H9 (cell line): ENCODE results near the gene TMEM266. TPM values are rescaled to one million over a fixed set of nuclear protein-coding genes. Genes with fewer than 3 reads are reported as not detected.

ENCODE experiments used
- DNase-seq: peaks from one replicate; pipeline ENCODE4 v3.0.0-alpha.2; 2017
- H2AFZ ChIP-seq: one replicate; pipeline ENCODE4 v1.6.1; 2013; ENCODE audit warnings: mild to moderate bottlenecking, low read length, control low read depth, moderate library complexity
- H2AK5ac ChIP-seq: 2 replicates; pipeline ENCODE4 v1.6.1; 2013; ENCODE audit warnings: low read length, control low read depth, mixed read lengths; ENCODE audit not compliant: insufficient read length
- H2BK120ac ChIP-seq: one replicate; pipeline ENCODE4 v1.6.1; 2013; ENCODE audit warnings: low read depth, mild to moderate bottlenecking, low read length, control low read depth, inconsistent platforms; ENCODE audit not compliant: poor library complexity, severe bottlenecking
- H2BK12ac ChIP-seq: 2 replicates; pipeline ENCODE4 v1.6.1; 2013; ENCODE audit warnings: low read length, control low read depth, mixed read lengths, low read depth; ENCODE audit not compliant: insufficient read length
- H2BK15ac ChIP-seq: 2 replicates; pipeline ENCODE4 v1.6.1; 2013; ENCODE audit warnings: low read depth, low read length, control low read depth
- H2BK20ac ChIP-seq: one replicate; pipeline ENCODE4 v1.6.1; 2013; ENCODE audit warnings: low read depth, mild to moderate bottlenecking, low read length, control low read depth, inconsistent platforms; ENCODE audit not compliant: poor library complexity, severe bottlenecking
- H2BK5ac ChIP-seq: 2 replicates; pipeline ENCODE4 v1.6.1; 2013; ENCODE audit warnings: low read length, control low read depth, mixed read lengths; ENCODE audit not compliant: insufficient read length
- H3K14ac ChIP-seq: 2 replicates; pipeline ENCODE4 v1.6.1; 2013; ENCODE audit warnings: low read length, control low read depth; ENCODE audit not compliant: insufficient read depth
- H3K18ac ChIP-seq: 2 replicates; pipeline ENCODE4 v1.6.1; 2013; ENCODE audit warnings: low read depth, mild to moderate bottlenecking, mixed read lengths, low read length, control low read depth; ENCODE audit not compliant: insufficient read length
- H3K23ac ChIP-seq: 2 replicates; pipeline ENCODE4 v1.6.1; 2013; ENCODE audit warnings: low read length, control low read depth, mixed read lengths, low read depth; ENCODE audit not compliant: insufficient read length
- H3K23me2 ChIP-seq: 2 replicates; pipeline ENCODE4 v1.6.1; 2013; ENCODE audit warnings: low read depth, mild to moderate bottlenecking, mixed read lengths, low read length, control low read depth; ENCODE audit not compliant: insufficient read length, poor library complexity, severe bottlenecking
- H3K27ac ChIP-seq: 2 replicates; pipeline ENCODE4 v1.5.1; 2013; ENCODE audit warnings: low read length, control low read depth, mixed read lengths, low read depth; ENCODE audit not compliant: insufficient read length
- H3K27me3 ChIP-seq: 2 replicates; pipeline ENCODE4 v1.6.1; 2013; ENCODE audit warnings: low read length, control low read depth, inconsistent platforms; ENCODE audit not compliant: insufficient read depth
- H3K4ac ChIP-seq: 2 replicates; pipeline ENCODE4 v1.6.1; 2013; ENCODE audit warnings: low read depth, mild to moderate bottlenecking, control low read depth, inconsistent platforms, low read length, moderate library complexity
- H3K4me1 ChIP-seq: 2 replicates; pipeline ENCODE4 v1.6.1; 2013; ENCODE audit warnings: low read length, control low read depth, inconsistent platforms; ENCODE audit not compliant: insufficient read depth
- H3K4me2 ChIP-seq: 2 replicates; pipeline ENCODE4 v1.6.1; 2013; ENCODE audit warnings: low read length, control low read depth, mixed read lengths; ENCODE audit not compliant: insufficient read length, insufficient read depth
- H3K56ac ChIP-seq: 2 replicates; pipeline ENCODE4 v1.6.1; 2013; ENCODE audit warnings: low read depth, mild to moderate bottlenecking, mixed read lengths, low read length, control low read depth; ENCODE audit not compliant: insufficient read length
- H3K79me1 ChIP-seq: 2 replicates; pipeline ENCODE4 v1.6.1; 2013; ENCODE audit warnings: low read depth, mild to moderate bottlenecking, moderate library complexity, low read length, control low read depth, inconsistent platforms; ENCODE audit not compliant: insufficient read depth, poor library complexity, severe bottlenecking
- H3K79me2 ChIP-seq: 2 replicates; pipeline ENCODE4 v1.6.1; 2013; ENCODE audit warnings: low read length, control low read depth, inconsistent platforms; ENCODE audit not compliant: insufficient read depth
- H3K9ac ChIP-seq: 2 replicates; pipeline ENCODE4 v1.6.1; 2013; ENCODE audit warnings: low read length, control low read depth, mixed read lengths; ENCODE audit not compliant: insufficient read length; ENCODE audit errors: extremely low read depth
- H3K9me3 ChIP-seq: one replicate; pipeline ENCODE4 v1.6.1; 2013; ENCODE audit warnings: low read depth, low read length, inconsistent platforms; ENCODE audit not compliant: control insufficient read depth
- H3T11ph ChIP-seq: one replicate; pipeline ENCODE4 v1.6.1; 2013; ENCODE audit warnings: mild to moderate bottlenecking, low read length, control low read depth, inconsistent platforms
- H4K20me1 ChIP-seq: one replicate; pipeline ENCODE4 v1.6.1; 2013; ENCODE audit not compliant: control insufficient read depth, insufficient read length, insufficient read depth
- H4K5ac ChIP-seq: 2 replicates; pipeline ENCODE4 v1.6.1; 2013; ENCODE audit warnings: low read depth, mild to moderate bottlenecking, mixed read lengths, low read length, control low read depth; ENCODE audit not compliant: insufficient read length
- H4K8ac ChIP-seq: replicated peaks from 2 replicates; pipeline ENCODE4 v1.6.1; 2013; ENCODE audit warnings: low read length, control low read depth, mixed read lengths, low read depth; ENCODE audit not compliant: insufficient read length
- H4K91ac ChIP-seq: 2 replicates; pipeline ENCODE4 v1.6.1; 2013; ENCODE audit warnings: low read depth, mild to moderate bottlenecking, moderate library complexity, mixed read lengths, low read length, control low read depth; ENCODE audit not compliant: insufficient read length
- H3K27ac Mint-ChIP-seq, 3 experiments: 2 replicates in 2 of 3; 3 replicates in 1 of 3; pipeline ENCODE4 v1.8.0; 2020 to 2021; ENCODE audit warnings: mixed read lengths in 3 of 3, mild to moderate bottlenecking in 1 of 3, moderate library complexity in 1 of 3
- H3K27me3 Mint-ChIP-seq: 2 replicates; pipeline ENCODE4 v1.8.0; 2021; ENCODE audit warnings: low read depth, mild to moderate bottlenecking, moderate library complexity, mixed read lengths
- H3K36me3 Mint-ChIP-seq, 3 experiments: 2 replicates in 2 of 3; 3 replicates in 1 of 3; pipeline ENCODE4 v1.8.0; 2020 to 2021; ENCODE audit warnings: low read depth in 3 of 3, mixed read lengths in 3 of 3; ENCODE audit not compliant: insufficient read depth in 1 of 3
- H3K4me1 Mint-ChIP-seq, 2 experiments: 2 replicates each; pipeline ENCODE4 v1.8.0; 2020; ENCODE audit warnings: mixed read lengths in 2 of 2
- H3K4me3 Mint-ChIP-seq, 2 experiments: 2 replicates in 1 of 2; 3 replicates in 1 of 2; pipeline ENCODE4 v1.8.0; 2020 to 2021; ENCODE audit warnings: mild to moderate bottlenecking in 2 of 2, mixed read lengths in 2 of 2, moderate library complexity in 1 of 2
- H3K9me3 Mint-ChIP-seq, 2 experiments: 2 replicates in 1 of 2; 3 replicates in 1 of 2; pipeline ENCODE4 v1.8.0; 2020; ENCODE audit warnings: mild to moderate bottlenecking in 2 of 2, mixed read lengths in 2 of 2, moderate library complexity in 1 of 2
- WGBS: extraction: QIAGEN DNeasy Blood & Tissue Kit; methylation state at CpG from one replicate; pipeline ENCODE4 v1.1.7; 2013; ENCODE audit warnings: missing lambda C conversion rate, low lambda C conversion rate, mixed read lengths; ENCODE audit not compliant: insufficient read length; ENCODE audit errors: extremely low coverage; 5-methylcytosine and 5-hydroxymethylcytosine counted together
- total RNA-seq: library from RNA; stranded (reverse); gene quantifications from 2 replicates; pipeline ENCODE4 v1.2.1, GENCODE V29; 2021
- TF ChIP-seq, protein P1 (sequence below): fragments of 200-600 bp; sonication (generic); conservative IDR thresholded peaks from 3 replicates; pipeline ENCODE4 v1.8.0; 2021; ENCODE audit warnings: antibody characterized with exemption, mild to moderate bottlenecking

TMEM266 gene
- total RNA-seq, 1 experiment from 2014 or later: 0.81 TPM

DNA sequence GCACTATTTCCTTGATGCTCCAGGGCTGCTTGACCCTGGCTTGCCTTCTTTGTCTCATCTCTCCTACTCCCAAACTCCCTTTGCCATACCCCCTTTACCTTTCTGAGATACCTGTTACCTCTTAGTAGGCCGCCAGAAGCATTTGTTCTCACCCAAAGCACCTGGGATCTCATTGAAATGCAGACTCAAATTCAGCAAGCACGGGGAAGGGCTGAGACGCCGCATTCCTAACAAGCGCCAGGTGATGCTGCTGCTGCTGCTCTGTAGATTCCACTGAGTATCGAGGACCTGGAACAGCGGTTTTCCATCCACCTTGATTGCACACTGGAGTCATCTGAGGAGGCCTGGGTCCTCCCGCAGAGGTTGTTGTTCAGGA, 91.8 kb downstream of the TMEM266 start:
- H3K4me3 Mint-ChIP-seq: peak overlapping the region in 1 of 2 experiments; percentile 63; a peak in 2 of 5 replicates
- peak overlapping the region; percentile 60 for H2AFZ ChIP-seq

More for the DNA sequence above, 91.8 kb downstream of the TMEM266 start:
- no peak overlapping the region for H4K91ac ChIP-seq
- H3K23me2 ChIP-seq: no peaks in the 10 kb centered on the region
- H3K9me3 Mint-ChIP-seq: no peaks in the 10 kb centered on the region
- H2BK120ac ChIP-seq: no peak overlapping the region
- 0 out of 2 replicates have a peak overlapping the region, but pooled peaks have one; percentile 36 for H3K14ac ChIP-seq
- no peak overlapping the region for H2BK12ac ChIP-seq
- peak; percentile 81 for DNase-seq
- H3K4ac ChIP-seq: no peak overlapping the region
- H3K4me1 ChIP-seq: peaks cover 4% of the 10 kb centered on the region; the same call in 1 of the 2 replicates
- no peak overlapping the region for H2BK15ac ChIP-seq
- H3K4me1 Mint-ChIP-seq: peaks cover 43 to 47% of the 10 kb centered on the region in 2 experiments
- H3K27ac Mint-ChIP-seq: peak overlapping the region; percentile 78 to 98 (median 89); a peak in 6 of 7 replicates
- H4K5ac ChIP-seq: no peak overlapping the region
- H3K56ac ChIP-seq: no peak overlapping the region
- H3K23ac ChIP-seq: no peak overlapping the region
- H3K18ac ChIP-seq: peak overlapping the region; percentile 1
- no peak overlapping the region for H4K8ac ChIP-seq
- H4K20me1 ChIP-seq: peaks cover 2% of the 10 kb centered on the region
- no peak overlapping the region for H2BK5ac ChIP-seq
- H3K27me3 ChIP-seq: no peaks in the 10 kb centered on the region
- H3K4me2 ChIP-seq: peak overlapping the region; percentile 7
- no CpG with 5 or more reads among the region's 8 CpGs for WGBS
- H3K79me2 ChIP-seq: no peaks in the 10 kb centered on the region
- H3K27ac ChIP-seq: no peak overlapping the region
- no peak overlapping the region for H3K9ac ChIP-seq
- H2AK5ac ChIP-seq: no peak overlapping the region
- H2BK20ac ChIP-seq: no peak overlapping the region
- H3K27me3 Mint-ChIP-seq: peaks cover 5% of the 10 kb centered on the region
- no peak overlapping the region for H3T11ph ChIP-seq
- H3K9me3 ChIP-seq: no peaks in the 10 kb centered on the region
- TF ChIP-seq, protein P1, sequence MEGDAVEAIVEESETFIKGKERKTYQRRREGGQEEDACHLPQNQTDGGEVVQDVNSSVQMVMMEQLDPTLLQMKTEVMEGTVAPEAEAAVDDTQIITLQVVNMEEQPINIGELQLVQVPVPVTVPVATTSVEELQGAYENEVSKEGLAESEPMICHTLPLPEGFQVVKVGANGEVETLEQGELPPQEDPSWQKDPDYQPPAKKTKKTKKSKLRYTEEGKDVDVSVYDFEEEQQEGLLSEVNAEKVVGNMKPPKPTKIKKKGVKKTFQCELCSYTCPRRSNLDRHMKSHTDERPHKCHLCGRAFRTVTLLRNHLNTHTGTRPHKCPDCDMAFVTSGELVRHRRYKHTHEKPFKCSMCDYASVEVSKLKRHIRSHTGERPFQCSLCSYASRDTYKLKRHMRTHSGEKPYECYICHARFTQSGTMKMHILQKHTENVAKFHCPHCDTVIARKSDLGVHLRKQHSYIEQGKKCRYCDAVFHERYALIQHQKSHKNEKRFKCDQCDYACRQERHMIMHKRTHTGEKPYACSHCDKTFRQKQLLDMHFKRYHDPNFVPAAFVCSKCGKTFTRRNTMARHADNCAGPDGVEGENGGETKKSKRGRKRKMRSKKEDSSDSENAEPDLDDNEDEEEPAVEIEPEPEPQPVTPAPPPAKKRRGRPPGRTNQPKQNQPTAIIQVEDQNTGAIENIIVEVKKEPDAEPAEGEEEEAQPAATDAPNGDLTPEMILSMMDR: no peak
- H3K79me1 ChIP-seq: no peaks in the 10 kb centered on the region
- H3K36me3 Mint-ChIP-seq: no peaks in the 10 kb centered on the region
